Adrenal gland (tissue), 12 donors: ENCODE data around the gene QSER1. TPM values are rescaled to one million over a fixed set of nuclear protein-coding genes. Genes with fewer than 3 reads are reported as not detected.
"Not testable (repeated sequence)": the region's sequence is repeated elsewhere in the genome, so short reads cannot be mapped to it uniquely, and the experiment has no call there.

ENCODE experiments used
- DNase-seq, 7 donors: peaks; one replicate each; pipeline ENCODE4 v3.0.0-alpha.2; 2019 to 2020
- H3K27ac ChIP-seq, 5 donors: fragments of 200-600 bp; sonication (generic) in 4 of 5; 1 replicate in 3 of 5; 2 replicates in 2 of 5; pipeline versions ENCODE4 v1.5.1 to v1.8.0; 2016 to 2020; ENCODE audit warnings: mild to moderate bottlenecking in 1 of 5
- H3K27me3 ChIP-seq: fragments of 200-600 bp; 2 replicates; pipeline ENCODE4 v1.8.0; 2021
- H3K36me3 ChIP-seq, 2 donors: fragments of 200-600 bp; replicated peaks in 1 of 2; 1 replicate in 1 of 2; 2 replicates in 1 of 2; pipeline versions ENCODE4 v1.5.1 to v1.8.0; 2018 to 2022
- H3K4me1 ChIP-seq, 2 donors: fragments of 200-600 bp; replicated peaks in 1 of 2; 1 replicate in 1 of 2; 2 replicates in 1 of 2; pipeline versions ENCODE4 v1.5.1 to v1.8.0; 2018 to 2021
- H3K4me3 ChIP-seq, 4 donors: fragments of 200-600 bp; sonication (generic) in 3 of 4; one replicate each; pipeline ENCODE4 v1.5.1; 2016 to 2018
- H3K9me3 ChIP-seq, 3 donors: fragments of 200-600 bp; sonication (generic) in 1 of 3; replicated peaks in 1 of 3; 1 replicate in 2 of 3; 2 replicates in 1 of 3; pipeline versions ENCODE4 v1.5.1 to v1.8.0; 2016 to 2021
- POLR2A ChIP-seq, 2 donors: fragments of 450-650 bp; IDR thresholded peaks; one replicate each; pipeline ENCODE4 v1.6.1; 2017; ENCODE audit warnings: antibody characterized with exemption in 2 of 2, mild to moderate bottlenecking in 2 of 2, moderate library complexity in 1 of 2
- WGBS, 4 donors: extraction: QIAGEN DNeasy Blood & Tissue Kit in 2 of 4; methylation state at CpG; one replicate each; pipeline versions ENCODE4 v1.1.5 to v1.1.7; 2013 to 2017; 5-methylcytosine and 5-hydroxymethylcytosine counted together
- intact Hi-C, 2 donors: fragments of 100-400 bp; cut with DNase I; formaldehyde crosslinking; loops; one replicate each; pipeline versions ENCODE4 v1.14.1 to v1.15.0; 2022 to 2023
- polyA plus RNA-seq, 3 donors: library from polyadenylated mRNA; stranded (reverse); fragments of 200-250 nt in 2 of 3; fragments of 350-450 nt in 1 of 3; fragmentation: Illumina TruSeq in 1 of 3; extraction: RNeasy Lipid Tissue Mini Kit (QIAGEN cat#74804) in 1 of 3; gene quantifications; one replicate each; pipeline ENCODE4 v1.2.3, GENCODE V29; 2013 to 2014
- total RNA-seq, 9 donors: library from RNA; depleted of rRNA in 4 of 9; stranded (reverse); fragments of >200 nt in 4 of 9; fragments of 120-200 nt in 1 of 9; fragmentation: NEBNext Ultra II Directional in 1 of 9; extraction: Animal tissue kit (Norgen Biotek cat#: 25700) in 1 of 9; gene quantifications; one replicate each; pipeline versions ENCODE4 v1.1.0 to v1.2.4, GENCODE V29; 2013 to 2023
- TF ChIP-seq, protein P1 (sequence below), 6 experiments: fragments of 450-650 bp in 4 of 6; fragments of 200-600 bp in 2 of 6; sonication (generic) in 1 of 6; IDR thresholded peaks; 1 replicate in 5 of 6; 2 replicates in 1 of 6; pipeline versions ENCODE4 v1.5.1 to v1.8.0; 2016 to 2021; ENCODE audit warnings: antibody characterized with exemption in 6 of 6, mild to moderate bottlenecking in 2 of 6, moderate library complexity in 1 of 6
- donor health status: healthy with polysubstance abuse.
- donor health status: Bipolar disorder and iron deficiency.
- donor health status: DM: yes; HTN: yes; CAD: no.
- donor health status: DM: no; HTN: no; CAD: no.
- donor health status: DM: no; HTN: no; CAD: no.
- donor health status: DM: yes; HTN: yes; CAD: no.

QSER1 gene
- total and polyA plus RNA-seq, 12 donors: 2.4 to 27.2 (median 18.9) TPM

DNA sequence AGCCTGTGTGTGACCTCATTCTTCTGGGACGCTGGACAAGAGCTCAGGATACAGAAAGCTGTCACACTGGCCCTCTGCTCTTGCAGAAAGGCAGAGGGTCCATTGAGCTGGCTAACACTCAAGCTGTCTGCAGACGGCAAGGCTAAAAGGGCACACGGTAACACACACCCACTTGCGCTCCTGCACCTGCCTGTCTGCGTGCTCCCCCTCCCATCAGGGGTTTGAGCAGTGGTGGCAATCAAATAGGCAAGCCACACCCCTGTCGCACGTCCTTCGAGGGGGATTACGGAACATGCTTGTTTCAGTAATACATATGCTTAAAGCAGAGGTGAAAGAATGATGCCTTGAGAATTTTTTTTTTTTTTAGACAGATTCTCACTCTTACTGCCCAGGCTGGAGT is 7.1 kb upstream of the QSER1 start:
- Histone ChIP-seq H3K27ac (no peak overlapping the region), H3K27me3 (no peaks in the 10 kb centered on the region), H3K4me3 (no peak overlapping the region), H3K36me3 (no peaks in the 10 kb centered on the region), H3K9me3 (no peaks in the 10 kb centered on the region), H3K4me1 (no peaks in the 10 kb centered on the region)
- no peak for DNase-seq
- intact Hi-C loops: loop anchor here in 1 of 2 donors (10.0 kb wide), 1 partner anchor 179 kb away; no protein-coding TSS in a partner anchor
- 85 to 93% (median 91%) methylated on average over 6 to 9 of the region's 9 CpGs for WGBS, 4 donors
- TF ChIP-seq, protein P1, sequence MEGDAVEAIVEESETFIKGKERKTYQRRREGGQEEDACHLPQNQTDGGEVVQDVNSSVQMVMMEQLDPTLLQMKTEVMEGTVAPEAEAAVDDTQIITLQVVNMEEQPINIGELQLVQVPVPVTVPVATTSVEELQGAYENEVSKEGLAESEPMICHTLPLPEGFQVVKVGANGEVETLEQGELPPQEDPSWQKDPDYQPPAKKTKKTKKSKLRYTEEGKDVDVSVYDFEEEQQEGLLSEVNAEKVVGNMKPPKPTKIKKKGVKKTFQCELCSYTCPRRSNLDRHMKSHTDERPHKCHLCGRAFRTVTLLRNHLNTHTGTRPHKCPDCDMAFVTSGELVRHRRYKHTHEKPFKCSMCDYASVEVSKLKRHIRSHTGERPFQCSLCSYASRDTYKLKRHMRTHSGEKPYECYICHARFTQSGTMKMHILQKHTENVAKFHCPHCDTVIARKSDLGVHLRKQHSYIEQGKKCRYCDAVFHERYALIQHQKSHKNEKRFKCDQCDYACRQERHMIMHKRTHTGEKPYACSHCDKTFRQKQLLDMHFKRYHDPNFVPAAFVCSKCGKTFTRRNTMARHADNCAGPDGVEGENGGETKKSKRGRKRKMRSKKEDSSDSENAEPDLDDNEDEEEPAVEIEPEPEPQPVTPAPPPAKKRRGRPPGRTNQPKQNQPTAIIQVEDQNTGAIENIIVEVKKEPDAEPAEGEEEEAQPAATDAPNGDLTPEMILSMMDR (IDR thresholded peaks at IDR 0.05): no peak
- no peak for TF ChIP-seq POLR2A (IDR thresholded peaks at IDR 0.05)

DNA sequence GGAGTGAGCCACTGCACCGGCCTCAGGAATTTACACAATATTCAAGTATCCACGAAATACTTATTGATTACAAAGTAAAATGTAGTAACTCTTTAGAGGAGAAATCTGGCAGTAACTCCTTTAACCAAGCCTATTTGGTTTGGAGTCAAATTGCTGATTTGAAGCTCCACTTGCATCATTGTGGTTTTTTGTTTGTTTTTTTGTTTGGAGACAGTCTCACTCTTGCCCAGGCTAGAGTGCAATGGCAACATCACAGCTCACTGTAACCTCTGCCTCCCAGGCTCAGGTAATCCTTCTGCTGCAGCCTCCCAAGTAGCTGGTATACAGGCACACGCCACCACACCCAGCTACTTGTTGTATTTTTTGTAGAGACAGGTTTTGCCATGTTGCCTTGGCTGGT is 6.4 kb upstream of the QSER1 start:
- H3K27me3 ChIP-seq: no peaks in the 10 kb centered on the region
- H3K36me3 ChIP-seq: no peaks in the 10 kb centered on the region
- TF ChIP-seq, protein P1 (IDR thresholded peaks at IDR 0.05): no peak
- no peak for TF ChIP-seq POLR2A (IDR thresholded peaks at IDR 0.05)
- 82 to 97% (median 90%) methylated on average over 3 of the region's 3 CpGs for WGBS, 4 donors
- no peaks in the 10 kb centered on the region for H3K9me3 ChIP-seq
- H3K27ac ChIP-seq: no peak overlapping the region
- DNase-seq: no peak
- intact Hi-C loops: loop anchor here in 1 of 2 donors (10.0 kb wide), 1 partner anchor 179 kb away; no protein-coding TSS in a partner anchor
- peaks cover 0 to 1% of the 10 kb centered on the region in 2 donors for H3K4me1 ChIP-seq
- no peak overlapping the region for H3K4me3 ChIP-seq

DNA sequence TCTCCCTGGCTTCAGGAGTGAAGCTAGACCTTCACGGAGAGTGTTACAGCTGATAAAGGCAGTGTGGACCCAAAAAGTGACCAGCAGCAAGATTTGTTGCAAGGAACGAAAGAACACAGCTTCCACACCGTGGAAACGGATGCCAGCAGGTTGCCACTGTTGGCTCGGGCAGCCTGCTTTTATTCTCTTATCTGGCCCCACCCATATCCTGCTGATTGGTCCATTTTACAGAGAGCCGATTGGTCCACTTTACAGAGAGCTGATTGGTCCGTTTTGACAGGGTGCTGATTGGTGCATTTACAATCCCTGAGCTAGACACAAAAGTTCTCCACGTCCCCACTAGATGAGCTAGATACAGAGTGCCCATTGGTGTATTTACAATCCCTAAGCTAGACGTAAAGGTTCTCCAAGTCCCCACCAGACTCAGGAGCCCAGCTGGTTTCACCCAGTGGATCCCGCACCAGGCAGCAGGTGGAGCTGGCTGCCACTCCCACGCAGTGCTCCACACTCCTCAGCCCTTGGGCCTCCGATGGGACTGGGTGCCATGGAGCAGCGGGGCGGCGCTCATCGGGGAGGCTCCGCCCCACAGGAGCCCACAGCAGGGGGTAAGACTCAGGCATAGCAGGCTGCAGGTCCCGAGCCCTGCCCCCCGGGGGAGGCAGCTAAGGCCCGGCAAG is 4.8 kb upstream of the QSER1 start:
- H3K36me3 ChIP-seq, H3K9me3 ChIP-seq, H3K4me3 ChIP-seq, H3K27me3 ChIP-seq, H3K27ac ChIP-seq, DNase-seq, H3K4me1 ChIP-seq: not testable (repeated sequence)
- intact Hi-C loops: loop anchor here in 1 of 2 donors (10.0 kb wide), 1 partner anchor 177 kb away; no protein-coding TSS in a partner anchor
- WGBS, 4 donors: 90 to 95% (median 93%) methylated on average over 12 to 20 of the region's 20 CpGs

DNA sequence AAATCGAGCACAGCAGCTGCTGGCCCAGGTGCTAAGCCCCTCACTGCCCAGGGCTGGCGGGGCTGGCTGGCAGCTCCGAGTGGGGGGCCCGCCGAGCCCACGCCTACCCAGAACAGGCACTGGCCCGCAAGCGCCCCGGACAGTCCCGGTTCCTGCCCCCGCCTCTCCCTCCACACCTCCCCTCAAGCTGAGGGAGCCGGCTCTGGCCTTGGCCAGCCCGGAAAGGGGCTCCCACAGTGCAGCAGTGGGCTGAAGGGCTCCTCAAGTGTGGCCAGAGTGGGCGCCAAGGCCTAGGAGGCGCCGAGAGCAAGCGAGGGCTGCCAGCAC is 4.3 kb upstream of the QSER1 start:
- not testable (repeated sequence) for H3K4me3 ChIP-seq, H3K27ac ChIP-seq, DNase-seq, H3K9me3 ChIP-seq, H3K4me1 ChIP-seq, H3K36me3 ChIP-seq, H3K27me3 ChIP-seq
- intact Hi-C loops: loop anchor here in 1 of 2 donors (10.0 kb wide), 1 partner anchor 176 kb away; no protein-coding TSS in a partner anchor
- 87 to 96% (median 94%) methylated on average over 6 to 17 of the region's 17 CpGs; no CpG with 5 or more reads in 1 of the 4 donors for WGBS, 4 donors

DNA sequence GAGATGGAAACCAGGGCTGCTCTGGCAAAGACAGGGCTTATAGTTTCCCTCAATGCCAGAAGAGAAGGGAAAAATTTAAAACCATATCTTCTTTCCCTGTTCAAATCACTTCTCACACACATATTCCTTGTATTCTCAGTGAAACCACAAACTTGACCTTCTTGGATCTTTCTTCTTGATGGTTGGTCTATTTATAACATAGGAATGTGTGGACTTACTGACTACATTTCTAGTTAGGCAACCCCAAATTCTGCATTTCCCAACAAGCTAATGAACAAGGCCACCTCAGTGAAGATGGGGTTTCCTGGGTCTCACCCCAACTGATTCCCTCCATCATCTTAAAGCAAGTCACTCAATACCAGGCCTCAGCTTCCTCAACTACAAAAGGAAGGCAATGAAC is 3.8 kb upstream of the QSER1 start:
- H3K4me1 ChIP-seq: peaks cover 4 to 9% of the 10 kb centered on the region in 2 donors
- H3K4me3 ChIP-seq: no peak overlapping the region
- no peak for TF ChIP-seq POLR2A (IDR thresholded peaks at IDR 0.05)
- TF ChIP-seq, protein P1 (IDR thresholded peaks at IDR 0.05): no peak
- no peaks in the 10 kb centered on the region for H3K36me3 ChIP-seq
- H3K27ac ChIP-seq: no peak overlapping the region
- H3K27me3 ChIP-seq: no peaks in the 10 kb centered on the region
- intact Hi-C loops: loop anchor here in 1 of 2 donors (10.0 kb wide), 1 partner anchor 176 kb away; no protein-coding TSS in a partner anchor
- no peaks in the 10 kb centered on the region for H3K9me3 ChIP-seq
- no peak for DNase-seq
